GM19099 (cell line): Measurements from ENCODE around the gene FBXL7.

Source experiments
- POLR2A ChIP-seq: IDR thresholded peaks from 3 replicates; pipeline ENCODE4 v1.6.1; 2011; ENCODE audit warnings: low read depth; ENCODE audit not compliant: insufficient read length; ENCODE audit errors: extremely low read depth

Gene FBXL7

GRCh38 chr5:15803280-15803679 lies 303.3 kb downstream of the FBXL7 start:
- no peak for TF ChIP-seq POLR2A

DNA sequence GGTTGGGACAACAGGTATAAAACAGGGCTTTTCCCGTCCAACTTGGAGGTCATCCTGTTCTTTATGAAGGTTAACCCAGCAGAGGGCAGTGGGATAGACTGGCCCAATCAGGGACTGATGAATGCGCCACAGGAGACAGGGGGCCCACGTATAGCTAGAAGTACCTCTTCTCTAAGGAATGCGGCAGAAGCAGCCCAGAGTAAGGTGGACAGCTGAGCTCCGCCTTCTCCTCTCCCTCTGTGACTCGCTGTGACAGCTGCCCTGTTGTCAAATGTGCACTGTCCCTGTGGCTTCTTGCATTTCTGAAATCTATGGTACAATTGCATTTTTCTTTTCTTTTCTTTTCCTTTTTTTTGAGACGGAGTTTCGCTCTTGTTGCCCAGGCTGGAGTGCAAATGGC lies 306.6 kb downstream of the FBXL7 start:
- TF ChIP-seq POLR2A: no peak

DNA sequence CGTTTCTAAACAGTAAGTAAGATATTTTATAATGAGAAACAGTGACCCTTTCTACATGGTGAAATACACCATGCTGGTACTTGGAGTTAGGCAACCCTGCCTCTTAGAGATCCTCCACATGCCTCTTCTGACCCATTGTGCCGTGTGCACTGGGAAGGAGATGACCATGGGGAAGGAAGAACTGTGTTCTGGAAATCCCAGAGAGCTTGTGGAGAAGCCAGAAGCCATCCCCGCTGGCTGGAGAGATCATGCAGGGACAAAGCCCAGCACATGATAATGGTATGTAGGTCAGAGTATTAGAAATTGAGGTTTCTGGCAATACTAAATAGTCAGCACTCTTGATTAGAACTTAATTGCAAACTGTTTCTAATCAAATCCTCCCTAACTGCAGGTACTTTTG lies 307.3 kb downstream of the FBXL7 start:
- no peak for TF ChIP-seq POLR2A

GRCh38 chr5:15807871-15808270 lies 307.9 kb downstream of the FBXL7 start:
- no peak for TF ChIP-seq POLR2A

- no peak for TF ChIP-seq POLR2A
These were observed 308.6 kb downstream of the FBXL7 start for GRCh38 chr5:15808577-15808976.

GRCh38 chr5:15819617-15820016 lies 319.6 kb downstream of the FBXL7 start:
- TF ChIP-seq POLR2A: no peak

- TF ChIP-seq POLR2A: no peak
These were observed 321.5 kb downstream of the FBXL7 start for GRCh38 chr5:15821506-15821905.

DNA sequence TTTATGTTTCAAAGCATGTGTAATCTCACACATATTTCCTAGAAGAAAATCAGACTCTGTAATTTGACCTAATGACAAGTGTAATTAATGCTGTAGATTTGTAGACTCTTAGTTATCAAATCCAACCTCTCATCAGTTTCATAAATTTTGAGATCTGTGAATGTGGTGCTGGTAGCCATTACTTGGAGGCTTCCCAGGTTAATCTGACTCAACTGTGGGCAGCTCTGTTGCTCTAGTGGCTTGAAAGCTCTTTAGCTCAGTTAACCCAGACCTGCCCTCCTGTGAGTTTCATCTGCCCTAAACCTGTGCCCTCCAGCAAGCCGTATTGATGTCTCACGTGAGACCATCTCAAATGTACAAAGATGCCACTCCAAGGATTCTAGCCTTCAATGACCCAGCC lies 323.4 kb downstream of the FBXL7 start:
- TF ChIP-seq POLR2A: no peak

- no peak for TF ChIP-seq POLR2A
These were observed 327.8 kb downstream of the FBXL7 start for GRCh38 chr5:15827741-15828140.

DNA sequence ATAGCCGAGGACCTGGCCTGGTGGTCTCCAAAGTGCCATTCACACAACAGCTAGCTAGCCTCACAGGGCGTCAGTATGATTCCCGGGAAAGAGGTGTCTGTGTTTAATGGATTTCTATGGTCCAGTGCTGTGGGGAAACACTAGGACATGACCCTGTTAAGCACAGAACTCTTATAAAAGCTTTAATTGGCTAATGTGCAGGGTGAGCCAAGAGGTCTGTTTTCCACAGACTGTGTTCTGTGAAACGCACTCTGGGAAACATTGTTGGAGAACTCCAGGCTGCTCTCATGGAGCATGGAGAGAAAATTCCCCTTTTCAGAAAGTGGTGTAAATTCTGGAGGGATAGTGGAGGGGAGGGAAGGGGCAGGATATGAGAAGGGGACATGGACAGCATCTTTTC lies 331.4 kb downstream of the FBXL7 start:
- no peak for TF ChIP-seq POLR2A

DNA sequence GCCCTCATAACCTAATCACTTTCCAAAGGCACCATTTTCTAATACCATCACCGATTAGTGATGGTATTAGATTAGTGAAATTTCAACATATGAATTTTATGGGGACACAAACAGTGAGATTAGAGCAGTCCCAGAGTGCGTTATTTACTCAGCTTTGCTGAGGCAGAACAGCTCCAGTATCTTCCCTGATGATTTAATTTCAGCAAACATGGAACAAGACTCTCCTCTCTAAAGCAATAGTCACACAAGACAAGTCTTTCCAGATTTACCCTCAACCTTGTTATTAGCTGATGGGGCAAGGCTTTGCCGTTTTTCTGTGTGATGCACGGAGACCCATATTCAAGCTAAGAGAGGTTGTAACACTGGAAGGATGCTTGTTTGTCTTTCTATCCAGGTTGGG lies 333.4 kb downstream of the FBXL7 start:
- no peak for TF ChIP-seq POLR2A

DNA sequence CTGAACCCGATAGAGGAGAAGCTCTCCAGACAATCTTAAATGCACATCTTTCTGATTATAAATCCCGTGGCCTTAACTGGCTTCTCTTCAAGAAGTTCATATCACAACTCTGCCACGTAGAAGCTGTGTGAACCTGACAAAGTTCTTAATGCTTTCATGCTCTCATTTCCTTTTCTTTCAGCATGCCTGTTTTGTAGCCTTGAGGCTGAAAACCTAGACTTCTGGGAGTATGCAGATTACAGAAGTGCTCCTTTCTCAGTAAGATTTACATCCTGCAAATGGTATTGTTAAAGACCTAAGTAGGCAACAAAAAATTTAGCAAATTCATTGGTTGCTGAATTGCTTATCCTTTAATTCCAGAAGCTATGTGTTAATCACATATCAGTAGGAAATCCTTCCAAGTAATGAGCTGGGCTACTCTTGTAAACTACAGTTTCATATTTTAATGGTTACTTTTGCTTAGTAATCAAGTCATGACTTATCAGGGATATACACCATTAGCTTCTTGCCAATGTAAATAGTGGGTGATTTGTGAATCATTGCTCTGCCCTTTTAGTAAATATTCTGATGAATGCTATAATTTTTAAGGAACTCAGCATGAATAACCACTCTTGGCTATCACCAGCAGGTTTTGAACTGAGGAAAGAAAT lies 334.7 kb downstream of the FBXL7 start:
- TF ChIP-seq POLR2A: no peak

- TF ChIP-seq POLR2A: no peak
These were observed 335.5 kb downstream of the FBXL7 start for GRCh38 chr5:15835514-15835913.

- TF ChIP-seq POLR2A: no peak
These were observed 337.7 kb downstream of the FBXL7 start for GRCh38 chr5:15837551-15838289.

DNA sequence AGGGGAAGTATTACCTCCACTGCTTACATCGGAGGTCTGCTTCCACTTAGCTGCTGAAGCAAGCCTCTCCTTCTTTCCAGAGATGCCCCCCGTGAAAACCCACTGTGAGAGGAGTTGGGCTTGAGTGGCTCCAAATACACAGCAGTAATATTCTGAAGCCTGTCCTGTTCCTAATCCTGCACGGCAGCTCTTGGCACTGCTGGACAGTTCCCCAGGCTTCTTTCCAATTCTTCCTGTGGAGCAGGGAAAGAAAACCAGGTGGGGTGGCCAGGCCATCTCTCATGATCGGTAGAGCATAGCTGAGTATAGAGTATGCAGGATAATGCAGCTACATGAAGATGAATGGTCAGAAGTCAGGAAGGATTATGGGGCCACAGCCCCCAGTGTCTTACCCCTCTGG lies 344.3 kb downstream of the FBXL7 start:
- TF ChIP-seq POLR2A: no peak

DNA sequence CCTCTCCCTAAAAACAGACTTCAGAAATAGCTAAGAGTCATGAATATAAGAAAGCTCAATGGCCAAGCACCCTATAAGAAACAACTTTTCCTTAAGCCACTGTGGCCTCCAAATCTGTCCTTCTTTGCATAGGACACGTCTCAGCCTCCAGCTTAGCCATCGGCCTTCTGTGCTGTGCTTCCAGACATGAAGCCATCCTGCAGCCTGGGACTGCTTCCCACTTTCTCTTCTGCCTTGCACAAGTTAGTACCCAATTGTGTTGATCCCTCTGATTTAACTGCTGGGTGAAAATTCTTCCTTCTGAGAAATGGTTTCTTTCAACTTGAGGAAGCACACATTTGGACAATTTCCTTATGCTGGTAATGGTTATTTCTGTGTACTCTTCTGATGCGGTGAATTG lies 344.9 kb downstream of the FBXL7 start:
- no peak for TF ChIP-seq POLR2A
